GM21528 (cell line): Measurements from ENCODE around the gene GPANK1.

Experiments used
- ATAC-seq: cut with Tn5 transposase; IDR thresholded peaks from one replicate; pipeline ENCODE4 v1.9.1; 2021; ENCODE audit warnings: mild to moderate bottlenecking, moderate library complexity; ENCODE audit not compliant: unreplicated experiment, low FRiP score

Gene GPANK1

DNA sequence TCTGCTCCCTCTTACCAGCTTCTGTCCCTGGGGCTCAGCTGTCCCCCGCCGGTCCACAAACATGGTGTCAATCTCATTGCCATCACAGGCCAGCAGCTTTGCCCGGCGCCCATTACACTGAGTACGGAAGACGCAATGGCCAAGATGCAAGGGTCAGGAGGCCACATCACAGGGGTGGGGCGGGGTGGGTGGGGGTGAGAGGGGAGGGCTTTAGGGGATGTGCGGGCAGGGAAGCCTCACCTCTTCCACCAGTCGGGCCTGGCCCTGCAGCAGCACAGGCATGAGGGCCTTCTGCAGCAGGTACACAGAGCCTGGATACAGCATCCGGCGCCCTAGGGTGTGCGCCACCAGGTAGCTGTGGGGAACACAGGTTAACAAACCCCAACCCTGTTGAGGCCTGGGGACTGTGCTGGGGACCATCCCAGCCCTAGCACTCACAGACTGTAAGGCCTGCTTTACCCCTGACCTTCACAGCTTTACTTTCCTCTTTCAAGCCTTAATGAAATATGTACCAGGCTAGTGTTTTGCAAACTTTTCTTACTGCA lies 26.8 kb upstream of the GPANK1 start:
- no peak for ATAC-seq

DNA sequence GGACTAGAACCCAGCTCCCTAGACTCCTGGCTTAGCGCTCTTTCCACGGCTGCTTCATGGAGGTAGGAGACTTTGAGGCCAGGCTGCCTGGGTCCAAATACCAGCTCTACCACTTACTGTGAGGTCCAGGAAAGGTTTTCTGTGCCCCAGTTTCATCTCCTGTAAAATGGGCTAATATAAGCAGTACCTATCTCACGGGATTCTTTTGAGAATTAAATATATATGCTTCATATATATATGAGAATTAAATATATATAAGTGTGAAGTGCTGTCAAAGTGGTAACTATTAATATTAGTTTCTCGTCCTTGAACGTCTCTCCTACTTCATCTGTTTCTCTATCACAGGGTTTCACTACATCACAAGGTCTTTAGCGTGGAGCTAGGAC lies 26.3 kb upstream of the GPANK1 start:
- ATAC-seq = no peak

DNA sequence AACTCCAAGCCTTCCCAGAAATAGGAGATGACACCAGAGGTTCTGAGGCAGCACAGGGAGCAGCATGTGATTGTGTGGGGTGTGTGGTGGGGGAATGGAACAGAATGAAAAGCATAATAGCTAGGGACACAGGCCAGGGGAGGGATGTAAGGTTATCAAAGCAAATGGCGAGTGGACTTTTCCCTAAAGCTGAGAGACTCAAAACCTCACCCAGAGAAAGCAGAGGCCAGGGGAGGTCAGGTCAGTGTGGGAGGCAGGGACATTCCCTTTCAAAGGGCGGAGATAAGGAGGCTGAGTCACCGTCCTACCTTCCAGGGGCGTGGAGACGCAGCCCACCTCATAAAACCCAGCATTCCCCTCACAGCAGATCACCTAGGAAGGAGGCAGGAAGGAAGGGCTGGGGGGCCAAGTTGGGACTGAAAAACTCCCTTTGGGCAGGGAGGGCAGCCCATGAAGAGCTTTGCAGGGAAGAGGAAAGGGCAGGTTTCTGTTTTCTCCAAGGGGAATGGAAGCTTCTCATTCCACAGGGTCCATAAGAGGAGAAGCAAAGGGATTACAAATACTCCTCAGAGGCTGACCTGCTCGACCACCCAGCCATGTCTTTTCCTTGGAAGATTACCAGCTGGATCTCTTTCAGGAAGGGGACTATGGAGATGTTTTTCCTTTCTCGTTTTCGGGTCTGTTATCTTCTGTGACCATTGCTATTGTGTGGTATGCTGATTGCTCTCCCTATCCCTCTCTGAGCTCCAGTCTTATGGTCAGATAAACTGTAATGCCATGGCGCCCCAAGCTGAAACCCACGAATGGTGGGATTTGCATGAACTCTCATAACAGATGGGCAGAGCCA lies 25.7 kb upstream of the GPANK1 start:
- ATAC-seq = no peak

DNA sequence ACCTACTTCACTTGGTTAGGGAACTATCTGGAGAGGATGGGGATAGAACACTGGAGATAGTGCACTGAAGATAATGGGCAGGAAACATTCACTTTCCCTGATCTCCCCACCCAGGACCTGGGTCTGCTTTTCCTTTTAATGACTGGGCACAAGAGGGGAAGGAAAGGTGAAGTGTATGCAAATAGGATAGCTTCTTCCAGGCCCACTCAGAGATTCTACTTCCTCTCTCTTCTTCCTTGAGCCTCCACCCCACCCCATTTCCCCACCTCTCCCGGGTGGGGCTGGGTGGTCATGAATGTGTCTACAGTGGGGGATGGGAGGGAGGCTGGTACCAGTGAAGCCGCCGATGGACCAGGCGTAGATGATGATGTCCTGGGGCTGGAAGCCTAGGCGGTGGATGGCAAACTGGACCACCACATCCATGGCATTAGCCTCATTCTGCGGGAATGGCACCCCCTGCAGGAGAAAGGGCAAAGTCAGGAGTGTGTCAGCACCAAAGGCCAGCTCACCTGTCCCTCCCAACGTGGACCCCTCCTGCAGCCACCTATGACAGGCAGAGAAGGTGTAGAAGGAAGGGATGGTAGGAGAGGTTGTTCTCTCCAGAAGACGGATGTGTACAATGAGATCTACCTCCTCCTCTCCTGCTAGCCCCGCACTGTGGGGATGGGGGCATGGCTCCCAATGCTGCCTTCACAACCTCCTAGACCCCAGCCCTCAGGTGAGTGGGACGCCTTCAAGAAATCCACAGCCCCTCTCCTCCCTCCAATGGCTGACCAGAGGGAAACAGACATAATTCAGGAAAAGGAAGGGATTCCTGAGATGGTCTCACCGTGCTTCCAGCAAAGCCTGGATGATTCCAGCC lies 24.7 kb upstream of the GPANK1 start:
- no peak for ATAC-seq

DNA sequence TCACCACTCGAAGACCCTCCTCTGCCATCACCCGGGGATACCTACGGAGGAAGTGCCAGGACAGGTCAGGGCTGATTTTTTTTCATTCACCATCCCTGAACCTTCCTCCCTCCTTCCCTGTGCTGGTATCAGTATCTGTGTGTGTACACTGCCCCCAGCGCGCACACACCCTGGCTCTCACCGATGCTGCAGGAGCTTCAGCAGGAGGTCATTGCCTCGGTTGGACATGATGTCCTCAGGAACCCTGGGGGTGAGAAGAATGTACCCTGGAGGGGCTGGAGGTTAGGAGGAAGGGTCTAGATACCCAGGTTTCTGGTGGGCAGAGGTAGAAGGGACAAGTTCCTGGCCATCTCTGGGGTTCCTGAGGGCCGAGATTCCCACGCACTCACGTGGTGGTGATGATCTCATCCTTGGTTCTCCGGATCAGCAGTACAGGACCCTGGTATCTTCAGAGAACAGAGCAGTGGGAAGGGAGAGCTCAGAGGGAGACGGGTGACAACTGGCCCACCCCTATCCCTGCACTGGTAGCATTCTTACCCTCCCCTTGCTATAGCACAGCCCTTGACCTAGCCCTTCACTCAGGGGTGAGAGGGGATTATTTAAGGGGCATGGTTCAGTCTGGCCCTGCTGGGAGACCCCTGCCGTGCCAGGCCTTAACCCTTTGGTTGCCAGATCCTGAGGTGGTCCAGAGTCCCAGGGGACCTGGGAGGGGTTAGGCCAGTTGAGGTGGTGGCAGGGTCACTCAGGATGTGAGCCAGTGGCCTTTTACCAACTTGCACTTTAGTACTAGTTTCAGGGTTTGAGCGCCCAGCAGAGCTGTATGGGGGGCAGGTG lies 23.3 kb upstream of the GPANK1 start:
- no peak for ATAC-seq

DNA sequence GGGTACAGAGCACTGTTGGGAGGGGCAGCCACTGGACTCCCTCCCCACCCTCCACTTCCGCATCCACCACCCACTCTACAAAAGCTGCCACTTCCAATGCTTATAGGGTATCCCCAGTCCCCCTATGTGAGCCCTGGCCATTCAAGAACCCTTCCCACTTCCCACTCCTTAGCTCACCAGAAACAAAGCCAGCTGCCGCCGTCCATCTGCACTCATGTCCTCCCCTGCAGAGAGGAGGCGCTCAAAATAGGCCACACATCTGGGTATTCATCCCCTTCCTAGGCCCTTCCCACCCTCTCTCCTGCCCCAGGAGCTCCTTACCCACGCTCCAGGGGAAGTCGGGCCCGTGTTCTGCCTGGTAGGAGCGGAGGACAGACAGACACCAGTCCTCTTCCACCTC lies 22.5 kb upstream of the GPANK1 start:
- ATAC-seq = no peak

DNA sequence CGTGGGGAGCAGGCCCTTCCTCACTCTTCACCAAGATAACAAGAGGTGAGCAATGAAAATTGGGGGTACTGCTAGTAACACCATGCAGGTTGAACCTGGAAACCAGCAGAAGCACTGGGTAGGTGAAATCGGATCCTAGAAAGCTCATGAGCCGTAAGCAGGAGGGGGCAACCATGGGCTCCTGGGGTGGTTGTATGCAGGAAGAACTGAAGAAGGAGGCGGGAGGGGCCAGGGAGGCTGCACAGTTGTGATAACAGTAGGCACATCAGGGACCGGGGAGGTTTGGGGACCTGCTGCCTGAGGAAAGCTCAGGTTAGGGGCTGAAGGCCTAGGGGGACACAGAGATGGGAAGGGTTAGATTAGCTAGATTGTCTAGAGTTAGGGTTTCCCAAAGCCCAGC lies 21.7 kb upstream of the GPANK1 start:
- ATAC-seq = no peak

DNA sequence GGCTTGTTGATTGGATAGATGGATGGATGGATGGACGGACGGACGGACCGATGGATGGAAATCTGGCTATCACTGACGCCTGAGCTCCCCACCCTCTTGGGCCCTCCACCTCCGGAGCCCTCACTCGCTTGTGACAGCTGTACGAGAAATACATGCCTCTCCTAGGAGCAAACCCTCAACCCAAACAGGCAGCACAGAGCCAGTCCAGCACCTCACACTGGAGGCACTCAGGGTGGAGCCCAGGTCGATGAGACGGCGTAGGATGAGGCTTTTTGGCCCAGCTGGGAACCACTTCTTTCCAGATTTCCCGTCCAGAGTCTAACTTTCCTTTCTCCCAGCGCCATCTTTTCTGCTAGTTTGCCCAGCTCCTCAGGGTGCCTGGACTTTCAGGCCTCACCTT lies 18.8 kb upstream of the GPANK1 start:
- ATAC-seq = no peak

DNA sequence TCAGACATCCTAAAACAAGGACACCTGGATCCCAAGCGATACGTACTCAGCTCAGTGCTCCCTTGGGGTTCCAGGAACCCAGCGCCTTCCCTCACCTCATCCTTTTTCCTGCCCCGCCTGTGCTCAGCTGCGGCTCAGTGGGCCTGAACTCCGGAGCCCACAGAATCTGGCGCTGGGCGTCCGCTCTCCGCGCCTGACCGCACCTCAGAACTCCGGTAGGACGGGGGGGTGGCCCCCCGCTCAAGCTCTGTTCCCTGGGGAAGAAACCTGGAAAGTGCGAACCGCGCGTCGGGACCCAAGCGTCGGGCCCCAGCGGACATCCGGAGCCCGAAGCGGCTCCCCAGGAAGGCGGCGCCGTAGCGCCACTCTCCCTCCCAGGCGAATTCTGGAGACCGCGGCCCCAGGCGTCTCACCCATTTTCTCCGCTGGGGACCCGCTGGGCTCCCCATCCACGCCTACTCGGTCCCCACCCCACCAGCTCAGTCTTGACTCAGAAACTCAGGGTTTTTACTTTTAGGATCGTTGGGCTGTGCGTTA lies 16.4 kb upstream of the GPANK1 start:
- no peak for ATAC-seq

DNA sequence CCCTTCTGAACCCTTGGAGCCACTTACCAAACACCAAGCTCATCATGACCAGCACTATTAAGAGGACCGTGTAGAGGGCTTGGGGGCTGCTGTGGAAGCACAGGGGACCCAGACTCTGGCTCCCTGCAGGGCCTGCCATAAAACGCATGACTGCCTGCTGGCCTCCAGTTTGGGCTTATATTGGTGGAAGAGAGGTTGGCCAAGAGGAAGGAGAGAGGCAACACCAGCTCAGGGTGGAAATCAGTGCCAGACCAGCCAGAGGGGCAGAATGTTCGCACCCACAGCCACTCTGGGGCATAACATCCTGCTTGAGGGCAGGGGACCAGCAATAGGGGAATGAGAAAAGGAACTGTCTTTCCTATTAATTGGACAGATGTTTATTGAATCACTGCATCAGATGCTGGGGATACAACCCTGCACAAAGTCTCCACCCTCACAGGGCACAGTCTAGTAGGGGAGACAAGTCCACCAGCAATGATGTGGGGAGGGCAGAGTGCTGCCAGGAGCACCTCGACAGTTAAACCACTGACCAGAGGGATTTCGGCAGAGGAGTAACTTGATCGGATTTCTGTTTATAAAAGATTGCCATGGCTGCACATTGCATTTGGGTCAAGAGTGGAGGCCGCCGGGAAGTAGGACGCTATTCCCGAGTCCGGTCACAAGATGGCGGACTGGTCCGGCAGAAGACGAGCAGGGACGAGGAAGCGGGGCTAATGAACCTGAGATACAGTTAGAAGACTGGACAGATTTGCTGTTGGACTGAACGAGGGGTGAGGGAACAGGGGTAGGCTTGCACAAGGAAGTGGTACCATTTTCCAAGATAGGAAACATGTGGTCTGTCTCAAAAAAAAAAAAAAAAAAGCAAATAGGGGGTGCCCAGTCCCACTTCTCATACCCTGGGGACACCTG lies 15.7 kb upstream of the GPANK1 start, which contains the start of gene LY6G5C:
Gene LY6G5C, minus strand, starts transcription at position 842 of the 909 bp plus-strand sequence. Its CDS starts 694 bp downstream, at position 148.
- no peak for ATAC-seq

DNA sequence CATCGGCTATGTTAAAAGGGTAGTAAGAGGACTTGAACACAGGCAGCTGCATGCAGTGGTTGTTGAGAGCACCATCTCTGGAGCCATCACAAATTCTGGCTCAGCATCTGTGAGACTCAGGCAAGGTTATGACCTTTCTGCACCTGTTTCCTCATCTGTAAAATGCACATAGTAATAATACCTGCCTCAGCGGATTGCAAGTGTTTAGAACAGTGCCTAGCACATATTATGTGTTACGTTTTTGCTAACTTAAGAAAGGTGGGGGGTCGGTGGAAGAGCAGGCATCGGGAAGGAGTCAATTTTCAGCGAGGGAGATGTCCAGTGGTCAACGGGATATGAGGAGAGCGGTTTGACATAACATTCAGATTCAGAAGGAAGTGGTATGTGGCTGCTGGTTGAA lies 13.2 kb upstream of the GPANK1 start:
- no peak for ATAC-seq

DNA sequence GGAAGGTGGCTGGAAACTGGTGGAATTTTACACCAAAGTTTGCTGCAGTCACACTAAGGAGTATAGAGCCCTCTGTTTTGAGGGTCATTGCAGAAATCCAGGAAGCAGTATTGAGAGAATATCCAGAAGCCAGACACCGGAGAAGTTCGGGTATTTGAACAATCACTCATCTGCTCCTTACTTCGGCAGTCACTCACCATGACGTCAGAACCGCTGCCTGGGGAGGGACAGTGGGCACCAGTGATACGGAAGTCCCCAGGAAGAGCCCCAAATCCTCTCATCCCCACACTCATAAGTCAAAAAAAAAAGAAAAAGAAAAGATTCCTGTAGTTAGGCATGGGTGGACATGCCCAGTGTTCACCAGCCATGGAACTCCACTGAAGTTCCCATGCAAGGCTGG lies 12.1 kb upstream of the GPANK1 start:
- no peak for ATAC-seq

DNA sequence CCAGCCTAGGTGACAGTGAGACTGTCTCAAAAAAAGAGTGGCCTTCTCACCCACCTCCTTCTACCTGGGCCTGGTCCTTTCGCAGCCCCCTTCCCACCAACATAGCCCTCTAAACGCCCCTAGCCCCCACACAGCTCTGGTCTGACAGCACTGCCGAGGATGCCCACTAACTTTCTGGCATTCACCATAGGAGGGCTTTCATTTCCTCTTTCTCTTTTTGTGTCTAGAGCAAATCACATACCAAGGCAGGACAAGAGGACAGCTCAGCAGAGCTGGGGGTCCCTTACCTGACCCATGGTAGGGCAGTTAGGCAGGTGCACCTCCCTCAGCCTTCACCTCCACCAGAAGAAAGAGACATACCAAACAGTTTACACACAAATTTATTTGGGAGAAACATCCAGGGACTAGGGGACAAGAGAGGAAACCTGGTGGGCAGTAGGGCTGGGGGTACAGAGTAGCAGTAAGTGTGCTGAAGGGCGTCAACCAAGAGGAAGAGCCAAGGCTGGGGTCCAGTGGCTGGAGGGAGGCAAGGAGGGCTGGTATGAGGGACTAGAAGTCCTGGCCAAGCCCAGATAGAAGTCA lies 11.6 kb upstream of the GPANK1 start:
- ATAC-seq = no peak

DNA sequence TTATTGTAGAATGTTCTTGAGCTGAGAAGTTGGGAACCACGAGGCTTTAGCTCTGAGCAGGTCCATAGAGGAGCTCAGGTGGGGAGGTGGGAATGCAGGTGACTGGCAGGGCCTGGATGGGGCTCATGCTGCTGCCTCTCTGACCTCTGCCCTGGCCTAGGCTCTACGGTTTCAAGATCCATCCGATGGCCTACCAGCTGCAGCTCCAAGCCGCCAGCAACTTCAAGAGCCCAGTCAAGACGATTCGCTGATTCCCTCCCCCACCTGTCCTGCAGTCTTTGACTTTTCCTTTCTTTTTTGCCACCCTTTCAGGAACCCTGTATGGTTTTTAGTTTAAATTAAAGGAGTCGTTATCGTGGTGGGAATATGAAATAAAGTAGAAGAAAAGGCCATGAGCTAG lies 4.9 kb upstream of the GPANK1 start, which contains the start of gene LY6G5B:
Gene LY6G5B, plus strand, starts transcription at position 301 of the 400 bp plus-strand sequence. CDS start 975 bp downstream, outside the sequence.
- ATAC-seq = no peak

DNA sequence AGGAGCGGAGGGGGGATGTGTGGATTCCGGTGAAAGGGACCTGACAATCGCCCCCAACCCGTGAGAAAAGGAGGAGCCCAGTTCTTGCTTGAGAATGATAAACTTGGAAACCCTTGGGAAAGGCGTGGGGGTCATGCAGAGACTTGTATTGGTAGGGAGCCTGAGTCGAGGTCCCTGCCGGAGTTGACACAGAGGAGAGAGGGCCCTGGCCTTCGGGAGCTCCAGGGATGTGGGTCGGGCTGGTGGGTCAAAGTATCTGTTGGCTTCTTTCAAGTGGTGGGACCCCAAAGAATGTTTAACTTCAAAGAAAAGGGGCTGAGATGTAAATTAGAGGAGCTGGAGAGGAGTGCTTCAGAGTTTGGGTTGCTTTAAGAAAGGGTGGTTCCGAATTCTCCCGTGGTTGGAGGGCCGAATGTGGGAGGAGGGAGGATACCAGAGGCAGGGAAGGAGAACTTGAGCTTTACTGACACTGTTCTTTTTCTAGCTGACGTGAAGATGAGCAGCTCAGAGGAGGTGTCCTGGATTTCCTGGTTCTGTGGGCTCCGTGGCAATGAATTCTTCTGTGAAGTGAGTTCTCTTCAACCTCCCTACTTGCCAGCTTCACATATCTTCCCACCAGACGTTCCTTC lies 1.7 kb upstream of the GPANK1 start:
- ATAC-seq = no peak

DNA sequence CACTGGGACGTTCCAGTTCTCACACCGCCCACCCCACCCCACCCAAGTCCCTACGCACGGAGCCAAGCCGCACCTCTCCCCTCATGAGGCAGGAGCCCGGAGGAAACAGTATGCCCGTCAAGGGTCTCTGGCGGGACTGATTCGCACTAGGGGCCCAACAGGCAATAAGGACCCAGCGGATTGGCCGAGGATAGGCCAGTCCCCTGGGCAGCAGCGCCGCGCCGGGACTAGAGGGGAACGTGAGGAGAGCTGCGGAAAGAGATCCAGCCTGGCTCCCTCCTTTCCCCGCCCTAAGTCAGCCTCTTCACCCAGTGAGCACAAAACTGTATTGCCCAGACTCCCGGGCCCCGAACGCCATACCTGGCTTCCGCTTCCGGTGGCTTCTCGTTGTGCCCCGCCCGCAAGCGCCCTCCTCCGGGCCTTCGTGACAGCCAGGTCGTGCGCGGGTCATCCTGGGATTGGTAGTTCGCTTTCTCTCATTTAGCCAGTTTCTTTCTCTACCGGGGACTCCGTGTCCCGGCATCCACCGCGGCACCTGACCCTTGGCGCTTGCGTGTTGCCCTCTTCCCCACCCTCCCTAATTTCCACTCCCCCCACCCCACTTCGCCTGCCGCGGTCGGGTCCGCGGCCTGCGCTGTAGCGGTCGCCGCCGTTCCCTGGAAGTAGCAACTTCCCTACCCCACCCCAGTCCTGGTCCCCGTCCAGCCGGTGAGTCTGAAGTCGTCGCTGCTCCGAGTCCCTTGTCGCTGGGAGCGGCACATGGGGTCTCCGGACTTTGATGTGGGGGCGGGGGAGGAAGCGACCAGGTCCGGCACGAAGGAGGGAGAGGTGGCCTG lies 922 bp upstream of the GPANK1 start, which contains the start of gene CSNK2B:
Gene CSNK2B, plus strand, starts transcription at position 580 of the 836 bp plus-strand sequence. CDS start 752 bp downstream, outside the sequence.
- ATAC-seq = peak; percentile 73
